ENCODE data around the gene CBX1.

- TF ChIP-seq EZH2 (IDR thresholded peaks at IDR 0.05; ENCODE audit: borderline replicate concordance, low read depth, low read length, severe bottlenecking), result no peak
- TF ChIP-seq CTCF (IDR thresholded peaks at IDR 0.05; ENCODE audit: extremely low read depth in 1 of 2, insufficient read depth in 1 of 2, low read depth in 1 of 2, low read length in 2 of 2), result no peak
- no peak for TF ChIP-seq POLR2AphosphoS5 (IDR thresholded peaks at IDR 0.05; ENCODE audit: insufficient read depth, low read depth, low read length)
- no peak for TF ChIP-seq GATA2 (IDR thresholded peaks at IDR 0.05; ENCODE audit: insufficient read depth, insufficient read length, low read depth, low read length)
- TF ChIP-seq POLR2A (IDR thresholded peaks at IDR 0.05; ENCODE audit: low read depth, low read length), result no peak
- TF ChIP-seq MAX (IDR thresholded peaks at IDR 0.05; ENCODE audit: insufficient read depth, insufficient read length), result no peak
- TF ChIP-seq MYC (IDR thresholded peaks at IDR 0.05; ENCODE audit: low read depth, low read length), result no peak
- TF ChIP-seq FOS (IDR thresholded peaks at IDR 0.05; ENCODE audit: borderline replicate concordance, insufficient read depth, low read length), result no peak
These were observed 42.1 kb downstream of the CBX1 start for GRCh38 chr17:48059125-48059668.
